SK-N-SH (cell line): ENCODE data around the gene DBP. TPM values are rescaled to one million over a fixed set of nuclear protein-coding genes. Genes with fewer than 3 reads are reported as not detected.

Source experiments
- CTCF ChIA-PET: fragments of 300-600, 350-600 bp; formaldehyde crosslinking; extraction: SDS; loops from one replicate; lab custom pipeline; 2021; lab: Yijun Ruan, JAX
- POLR2A ChIA-PET: fragments of 350-600 bp; sonication (Branson Sonifier 250); formaldehyde crosslinking; extraction: SDS; loops from one replicate; lab custom pipeline; 2020; ENCODE audit warnings: antibody characterized with exemption, inconsistent platforms; lab: Yijun Ruan, JAX
- DNase-seq: peaks from one replicate; pipeline ENCODE4 v3.0.0; 2012
- H2AFZ ChIP-seq: fragments of 200-600 bp; sonication (generic); 2 replicates; pipeline ENCODE4 v1.8.1; 2016; ENCODE audit warnings: antibody characterized with exemption, mild to moderate bottlenecking, low read depth
- H3F3A ChIP-seq: fragments of 200-600 bp; sonication (generic); replicated peaks from 2 replicates; pipeline ENCODE3; 2016; ENCODE audit warnings: antibody characterized with exemption, mild to moderate bottlenecking; ENCODE audit not compliant: insufficient read depth
- H3K27ac ChIP-seq, 2 experiments: fragments of 200-500 bp in 1 of 2; fragments of 200-600 bp in 1 of 2; sonication (Bioruptor generic) in 1 of 2; sonication (generic), shearing (Covaris generic) in 1 of 2; 2 replicates each; pipeline versions ENCODE4 v1.5.1 to v1.6.1; 2014 to 2016; ENCODE audit warnings: low read depth in 2 of 2, inconsistent platforms in 1 of 2, low read length in 1 of 2, mild to moderate bottlenecking in 1 of 2, mixed read lengths in 1 of 2
- H3K27me3 ChIP-seq: fragments of 200-600 bp; sonication (generic), shearing (Covaris generic); 2 replicates; pipeline ENCODE4 v1.6.1; 2016; ENCODE audit warnings: mixed run types; ENCODE audit not compliant: insufficient read depth
- H3K36me3 ChIP-seq, 2 experiments: fragments of 200-500 bp in 1 of 2; fragments of 200-600 bp in 1 of 2; sonication (Bioruptor generic) in 1 of 2; sonication (generic) in 1 of 2; replicated peaks in 1 of 2; 2 replicates each; pipeline versions ENCODE3 to v1.5.1; 2014 to 2016; ENCODE audit warnings: low read length in 1 of 2, mild to moderate bottlenecking in 1 of 2; ENCODE audit not compliant: insufficient read depth in 2 of 2, control insufficient read depth in 1 of 2
- H3K4me1 ChIP-seq, 2 experiments: fragments of 200-500 bp in 1 of 2; fragments of 200-600 bp in 1 of 2; sonication (Bioruptor generic) in 1 of 2; sonication (generic), shearing (Covaris generic) in 1 of 2; 2 replicates each; pipeline versions ENCODE4 v1.5.1 to v1.6.1; 2014 to 2016; ENCODE audit warnings: low read depth in 1 of 2, low read length in 1 of 2, mixed run types in 1 of 2; ENCODE audit not compliant: insufficient read depth in 2 of 2, control insufficient read depth in 1 of 2
- H3K4me2 ChIP-seq: fragments of 200-600 bp; sonication (generic), shearing (Covaris generic); 2 replicates; pipeline ENCODE4 v1.6.1; 2017; ENCODE audit warnings: mixed run types
- H3K4me3 ChIP-seq, 2 experiments: fragments of 200-500 bp in 1 of 2; fragments of 200-600 bp in 1 of 2; sonication (Bioruptor generic) in 1 of 2; sonication (generic), shearing (Covaris generic) in 1 of 2; 2 replicates each; pipeline versions ENCODE4 v1.5.1 to v1.8.1; 2014 to 2016; ENCODE audit warnings: low read depth in 2 of 2, inconsistent platforms in 1 of 2, low read length in 1 of 2, mild to moderate bottlenecking in 1 of 2, mixed read lengths in 1 of 2, moderate library complexity in 1 of 2
- H3K79me2 ChIP-seq: fragments of 200-600 bp; sonication (generic); 2 replicates; pipeline ENCODE4 v1.8.1; 2017; ENCODE audit warnings: mild to moderate bottlenecking; ENCODE audit not compliant: insufficient read depth
- H3K9ac ChIP-seq: fragments of 200-600 bp; sonication (generic); 2 replicates; pipeline ENCODE4 v1.6.1; 2017; ENCODE audit warnings: mixed run types
- H3K9me2 ChIP-seq: fragments of 200-600 bp; sonication (generic); 2 replicates; pipeline ENCODE4 v1.6.1; 2017; ENCODE audit warnings: mixed run types
- H3K9me3 ChIP-seq: fragments of 200-600 bp; sonication (generic); 2 replicates; pipeline ENCODE4 v1.6.1; 2017; ENCODE audit warnings: mixed run types, mild to moderate bottlenecking, moderate library complexity
- H4K20me1 ChIP-seq: fragments of 200-600 bp; sonication (generic); 2 replicates; pipeline ENCODE4 v1.6.1; 2017; ENCODE audit warnings: mild to moderate bottlenecking, mixed run types; ENCODE audit not compliant: insufficient read depth
- ELF1 ChIP-seq: IDR thresholded peaks from 2 replicates; pipeline ENCODE4 v1.4.0; 2012
- EP300 ChIP-seq, 2 experiments: IDR thresholded peaks; 2 replicates each; pipeline versions ENCODE4 v1.4.0 to v1.6.1; 2012; ENCODE audit warnings: borderline replicate concordance in 1 of 2, low read depth in 1 of 2, low read length in 1 of 2
- FOSL2 ChIP-seq: IDR thresholded peaks from 2 replicates; pipeline ENCODE4 v1.4.0; 2012; ENCODE audit warnings: low read depth, mild to moderate bottlenecking, moderate library complexity, borderline replicate concordance
- GATA2 ChIP-seq: sonication (generic); formaldehyde crosslinking; IDR thresholded peaks from 2 replicates; pipeline ENCODE4 v1.5.0; 2020; ENCODE audit warnings: mild to moderate bottlenecking, missing genetic modification reagents
- IRF3 ChIP-seq: fragments of 150-350 bp; IDR thresholded peaks from 2 replicates; pipeline ENCODE4 v1.6.1; 2016; ENCODE audit warnings: mild to moderate bottlenecking, low read depth, low read length
- NFIC ChIP-seq: IDR thresholded peaks from 2 replicates; pipeline ENCODE4 v1.4.0; 2012; ENCODE audit warnings: borderline replicate concordance
- POLR2AphosphoS5 ChIP-seq: IDR thresholded peaks from 2 replicates; pipeline ENCODE4 v1.6.1; 2012; ENCODE audit warnings: low read depth, low read length
- RFX5 ChIP-seq: IDR thresholded peaks from 2 replicates; pipeline ENCODE4 v1.6.1; 2012; ENCODE audit warnings: mild to moderate bottlenecking, improper control_type of control experiment, low read length
- RXRA ChIP-seq: IDR thresholded peaks from 2 replicates; pipeline ENCODE4 v1.4.0; 2012; ENCODE audit warnings: low read depth, mild to moderate bottlenecking, borderline replicate concordance
- SIN3A ChIP-seq: IDR thresholded peaks from 2 replicates; pipeline ENCODE4 v1.6.1; 2012; ENCODE audit warnings: low read depth, mild to moderate bottlenecking, low read length, moderate library complexity, borderline replicate concordance
- SMC3 ChIP-seq: IDR thresholded peaks from 2 replicates; pipeline ENCODE4 v1.6.1; 2012; ENCODE audit warnings: low read depth, low read length, improper control_type of control experiment
- TAF1 ChIP-seq: IDR thresholded peaks from 2 replicates; pipeline ENCODE4 v1.6.1; 2012; ENCODE audit warnings: low read depth, mild to moderate bottlenecking, low read length, moderate library complexity, borderline replicate concordance
- TCF12 ChIP-seq: IDR thresholded peaks from 2 replicates; pipeline ENCODE4 v1.4.0; 2012
- TEAD4 ChIP-seq: IDR thresholded peaks from 2 replicates; pipeline ENCODE4 v1.4.0; 2012; ENCODE audit warnings: mild to moderate bottlenecking, borderline replicate concordance; ENCODE audit not compliant: insufficient read depth
- YY1 ChIP-seq: IDR thresholded peaks from 2 replicates; pipeline ENCODE4 v1.4.0; 2012; ENCODE audit warnings: low read depth, mild to moderate bottlenecking
- WGBS: methylation state at CpG from one replicate; pipeline ENCODE4 v1.1.6; 2017; ENCODE audit warnings: low lambda C conversion rate; 5-methylcytosine and 5-hydroxymethylcytosine counted together
- polyA plus RNA-seq, 3 experiments: library from polyadenylated mRNA; depleted of rRNA; stranded (reverse); fragments of >200 nt; gene quantifications; 2 replicates each; pipeline ENCODE4 v1.2.3, GENCODE V29; 2012
- TF ChIP-seq, protein P1 (sequence below): IDR thresholded peaks from 2 replicates; pipeline ENCODE4 v1.6.1; 2012; ENCODE audit warnings: mild to moderate bottlenecking, low read depth, low read length, moderate library complexity

The DBP gene
- polyA plus RNA-seq, 1 of the 3 experiments (the other 2 are of a cell fraction): 12.6 TPM

DNA sequence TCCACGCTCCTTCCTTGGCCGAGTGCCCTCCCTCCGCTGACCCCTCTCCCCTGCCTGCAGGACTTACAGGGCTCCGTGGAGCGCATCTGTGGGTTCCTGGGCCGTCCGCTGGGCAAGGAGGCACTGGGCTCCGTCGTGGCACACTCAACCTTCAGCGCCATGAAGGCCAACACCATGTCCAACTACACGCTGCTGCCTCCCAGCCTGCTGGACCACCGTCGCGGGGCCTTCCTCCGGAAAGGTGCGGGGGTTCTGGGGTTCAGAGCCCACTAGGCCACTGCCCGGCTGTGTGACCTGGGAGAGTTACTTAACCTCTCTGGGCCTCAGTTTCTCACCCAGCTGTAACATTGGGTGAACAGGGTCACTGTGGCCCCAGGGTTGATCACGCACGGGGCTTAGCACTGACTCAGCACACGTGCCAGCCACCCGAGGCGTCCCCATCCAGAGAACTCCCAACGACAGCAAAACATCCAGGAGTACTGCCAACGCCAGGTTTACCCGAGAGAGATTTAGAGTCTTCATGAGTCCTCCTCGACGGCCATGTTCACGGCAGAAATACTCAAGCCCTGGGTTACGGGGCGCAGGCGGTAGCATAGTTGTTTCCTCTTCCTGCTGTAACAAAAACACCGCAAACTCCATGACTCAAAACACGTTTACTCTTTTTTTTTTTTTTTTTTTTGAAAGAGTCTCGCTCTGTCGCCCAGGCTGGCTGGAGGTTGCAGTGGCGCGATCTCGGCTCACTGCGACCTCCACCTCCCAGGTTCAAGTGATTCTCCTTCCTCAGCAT is 40.3 kb downstream of the DBP start:
- 77% methylated on average over 32 of the region's 39 CpGs for WGBS
- Histone ChIP-seq H3K4me3 (no peak overlapping the region), H2AFZ (no peak overlapping the region), H3K36me3 (no peaks in the 10 kb centered on the region), H3K9me3 (no peaks in the 10 kb centered on the region), H3K9ac (no peak overlapping the region), H3K27ac (no peak overlapping the region), H3K79me2 (no peaks in the 10 kb centered on the region), H3K9me2 (no peaks in the 10 kb centered on the region), H4K20me1 (no peaks in the 10 kb centered on the region), H3K4me2 (no peak overlapping the region), H3F3A (no peaks in the 10 kb centered on the region), H3K27me3 (no peaks in the 10 kb centered on the region; the same call in 1 of the 2 replicates), H3K4me1 (no peaks in the 10 kb centered on the region)
- ChIA-PET CTCF (interaction anchor here (1.2 to 1.9 kb wide), 2 partner anchors 8 to 107 kb away, joined by 5 to 8 read pairs; no protein-coding TSS in a partner anchor), POLR2A (no interaction called here)
- no peak for TF ChIP-seq GATA2 (CRISPR knock-in tag)
- no peak for TF ChIP-seq SIN3A
- TF ChIP-seq EP300 (IDR thresholded peaks at IDR 0.05; ENCODE audit: borderline replicate concordance in 1 of 2, low read depth in 1 of 2, low read length in 1 of 2): no peak
- TF ChIP-seq TAF1: no peak
- no peak for TF ChIP-seq RXRA
- TF ChIP-seq RFX5: no peak
- TF ChIP-seq FOSL2: no peak
- TF ChIP-seq TCF12: no peak
- no peak for TF ChIP-seq IRF3
- TF ChIP-seq, protein P1, sequence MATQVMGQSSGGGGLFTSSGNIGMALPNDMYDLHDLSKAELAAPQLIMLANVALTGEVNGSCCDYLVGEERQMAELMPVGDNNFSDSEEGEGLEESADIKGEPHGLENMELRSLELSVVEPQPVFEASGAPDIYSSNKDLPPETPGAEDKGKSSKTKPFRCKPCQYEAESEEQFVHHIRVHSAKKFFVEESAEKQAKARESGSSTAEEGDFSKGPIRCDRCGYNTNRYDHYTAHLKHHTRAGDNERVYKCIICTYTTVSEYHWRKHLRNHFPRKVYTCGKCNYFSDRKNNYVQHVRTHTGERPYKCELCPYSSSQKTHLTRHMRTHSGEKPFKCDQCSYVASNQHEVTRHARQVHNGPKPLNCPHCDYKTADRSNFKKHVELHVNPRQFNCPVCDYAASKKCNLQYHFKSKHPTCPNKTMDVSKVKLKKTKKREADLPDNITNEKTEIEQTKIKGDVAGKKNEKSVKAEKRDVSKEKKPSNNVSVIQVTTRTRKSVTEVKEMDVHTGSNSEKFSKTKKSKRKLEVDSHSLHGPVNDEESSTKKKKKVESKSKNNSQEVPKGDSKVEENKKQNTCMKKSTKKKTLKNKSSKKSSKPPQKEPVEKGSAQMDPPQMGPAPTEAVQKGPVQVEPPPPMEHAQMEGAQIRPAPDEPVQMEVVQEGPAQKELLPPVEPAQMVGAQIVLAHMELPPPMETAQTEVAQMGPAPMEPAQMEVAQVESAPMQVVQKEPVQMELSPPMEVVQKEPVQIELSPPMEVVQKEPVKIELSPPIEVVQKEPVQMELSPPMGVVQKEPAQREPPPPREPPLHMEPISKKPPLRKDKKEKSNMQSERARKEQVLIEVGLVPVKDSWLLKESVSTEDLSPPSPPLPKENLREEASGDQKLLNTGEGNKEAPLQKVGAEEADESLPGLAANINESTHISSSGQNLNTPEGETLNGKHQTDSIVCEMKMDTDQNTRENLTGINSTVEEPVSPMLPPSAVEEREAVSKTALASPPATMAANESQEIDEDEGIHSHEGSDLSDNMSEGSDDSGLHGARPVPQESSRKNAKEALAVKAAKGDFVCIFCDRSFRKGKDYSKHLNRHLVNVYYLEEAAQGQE: no peak
- no peak for TF ChIP-seq ELF1
- no peak for TF ChIP-seq POLR2AphosphoS5
- TF ChIP-seq NFIC: no peak
- TF ChIP-seq SMC3: no peak
- TF ChIP-seq YY1: no peak
- no peak for TF ChIP-seq TEAD4
- DNase-seq: no peak
